ENCODE data around the gene PTPN20. TPM values are rescaled to one million over a fixed set of nuclear protein-coding genes. Genes with fewer than 3 reads are reported as not detected.

PTPN20 gene
- total RNA-seq, 1 experiment from 2014 or later: 9.5 TPM

DNA sequence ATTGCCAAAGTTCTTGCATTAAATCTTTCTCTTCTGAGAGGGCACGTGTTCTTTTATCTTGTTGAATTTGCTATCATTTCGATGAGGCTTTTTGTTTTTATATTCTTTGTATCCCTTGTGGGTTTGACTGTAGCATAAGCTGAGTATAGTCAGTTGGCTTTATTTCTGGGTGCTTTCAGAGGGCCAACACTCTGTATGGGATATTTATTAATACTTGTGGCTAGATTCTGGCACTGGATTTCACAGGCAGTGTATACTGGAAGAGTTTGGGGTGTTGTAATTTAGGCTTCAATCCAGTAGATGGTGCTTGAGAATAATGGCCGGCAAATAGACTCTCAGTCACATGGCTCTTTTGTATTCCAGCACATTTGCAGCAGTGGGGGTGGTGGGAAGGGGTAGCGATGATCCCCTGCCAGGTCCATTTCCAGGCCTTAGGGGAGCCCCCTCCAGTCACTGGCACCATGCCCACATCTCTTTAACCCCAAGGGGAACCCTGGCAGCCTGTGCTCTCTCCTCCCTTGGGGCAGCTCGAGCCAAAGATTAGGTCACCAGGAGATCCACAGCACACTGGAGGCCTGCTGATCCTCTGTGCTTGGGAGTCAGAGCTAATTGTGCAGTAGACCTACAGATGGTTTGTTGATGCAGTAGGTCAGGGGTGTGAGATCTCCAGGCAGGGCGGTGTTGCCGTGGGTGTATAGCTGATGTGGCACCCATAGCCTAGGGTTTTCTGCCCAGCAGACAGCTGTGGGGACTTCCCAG is 81.8 kb downstream of the PTPN20 start:
- ATAC-seq: peak; percentile 91
- intact Hi-C loops (cut with micrococcal nuclease; ENCODE audit: unreplicated experiment): no loop called here

DNA sequence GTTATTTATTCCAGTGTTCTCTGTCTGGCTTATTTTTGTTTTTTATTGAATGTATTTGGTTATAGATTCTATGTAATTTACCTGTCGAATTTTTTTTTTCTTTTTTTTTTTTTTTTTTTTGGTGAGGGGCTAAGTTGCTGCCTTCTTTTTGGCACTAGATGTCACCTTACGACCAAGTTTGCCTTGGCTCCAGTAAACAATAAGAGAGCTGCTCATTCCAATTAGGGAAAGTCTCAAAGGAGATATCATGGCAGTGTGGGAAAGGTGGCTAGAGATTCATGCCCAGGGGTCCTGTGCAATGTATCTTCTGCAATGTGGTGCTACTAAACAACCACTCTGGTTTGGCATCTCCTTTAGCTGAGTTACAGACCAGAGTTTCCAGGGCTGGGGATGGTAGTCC is 84.0 kb downstream of the PTPN20 start:
- no TSS peak for BruUV-seq (replicated peaks)
- H3K4me1 ChIP-seq (ENCODE audit: control insufficient read depth, insufficient read depth, low read length): no peaks in the 10 kb centered on the region
- ChIA-PET CTCF (interaction anchor here (0.8 kb wide), 1 partner anchor 317 kb away, joined by 19 read pairs; no protein-coding TSS in a partner anchor), POLR2A (no interaction called here)
- intact Hi-C loops (cut with micrococcal nuclease; ENCODE audit: unreplicated experiment): no loop called here
- in situ Hi-C loops (cut with HindIII; ENCODE audit: low pct_unique_long_range_greater_than_20kb, low sequenced_read_pairs): no loop called here
- no peak overlapping the region for H3K4me3 ChIP-seq (ENCODE audit: low read depth in 2 of 2, low read length in 2 of 2)
- no peak for DNase-seq (ENCODE audit: low read depth, low spot score)
- no peak overlapping the region for H3K27ac ChIP-seq (ENCODE audit: low read length)
- no peaks in the 10 kb centered on the region for H3K27me3 ChIP-seq (ENCODE audit: control insufficient read depth, insufficient read depth, low read length)
- no peaks in the 10 kb centered on the region for H3K36me3 ChIP-seq (ENCODE audit: control insufficient read depth, insufficient read depth, low read length)
- no peak for ATAC-seq
- H3K9me3 ChIP-seq (ENCODE audit: control insufficient read depth, insufficient read depth, low read depth, low read length): no peaks in the 10 kb centered on the region; the same call in 1 of the 2 replicates
- TF ChIP-seq, protein P1, sequence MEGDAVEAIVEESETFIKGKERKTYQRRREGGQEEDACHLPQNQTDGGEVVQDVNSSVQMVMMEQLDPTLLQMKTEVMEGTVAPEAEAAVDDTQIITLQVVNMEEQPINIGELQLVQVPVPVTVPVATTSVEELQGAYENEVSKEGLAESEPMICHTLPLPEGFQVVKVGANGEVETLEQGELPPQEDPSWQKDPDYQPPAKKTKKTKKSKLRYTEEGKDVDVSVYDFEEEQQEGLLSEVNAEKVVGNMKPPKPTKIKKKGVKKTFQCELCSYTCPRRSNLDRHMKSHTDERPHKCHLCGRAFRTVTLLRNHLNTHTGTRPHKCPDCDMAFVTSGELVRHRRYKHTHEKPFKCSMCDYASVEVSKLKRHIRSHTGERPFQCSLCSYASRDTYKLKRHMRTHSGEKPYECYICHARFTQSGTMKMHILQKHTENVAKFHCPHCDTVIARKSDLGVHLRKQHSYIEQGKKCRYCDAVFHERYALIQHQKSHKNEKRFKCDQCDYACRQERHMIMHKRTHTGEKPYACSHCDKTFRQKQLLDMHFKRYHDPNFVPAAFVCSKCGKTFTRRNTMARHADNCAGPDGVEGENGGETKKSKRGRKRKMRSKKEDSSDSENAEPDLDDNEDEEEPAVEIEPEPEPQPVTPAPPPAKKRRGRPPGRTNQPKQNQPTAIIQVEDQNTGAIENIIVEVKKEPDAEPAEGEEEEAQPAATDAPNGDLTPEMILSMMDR (IDR thresholded peaks at IDR 0.05): peak; percentile 18; the same call in 1 of the 2 replicates
- TF ChIP-seq, protein P2, sequence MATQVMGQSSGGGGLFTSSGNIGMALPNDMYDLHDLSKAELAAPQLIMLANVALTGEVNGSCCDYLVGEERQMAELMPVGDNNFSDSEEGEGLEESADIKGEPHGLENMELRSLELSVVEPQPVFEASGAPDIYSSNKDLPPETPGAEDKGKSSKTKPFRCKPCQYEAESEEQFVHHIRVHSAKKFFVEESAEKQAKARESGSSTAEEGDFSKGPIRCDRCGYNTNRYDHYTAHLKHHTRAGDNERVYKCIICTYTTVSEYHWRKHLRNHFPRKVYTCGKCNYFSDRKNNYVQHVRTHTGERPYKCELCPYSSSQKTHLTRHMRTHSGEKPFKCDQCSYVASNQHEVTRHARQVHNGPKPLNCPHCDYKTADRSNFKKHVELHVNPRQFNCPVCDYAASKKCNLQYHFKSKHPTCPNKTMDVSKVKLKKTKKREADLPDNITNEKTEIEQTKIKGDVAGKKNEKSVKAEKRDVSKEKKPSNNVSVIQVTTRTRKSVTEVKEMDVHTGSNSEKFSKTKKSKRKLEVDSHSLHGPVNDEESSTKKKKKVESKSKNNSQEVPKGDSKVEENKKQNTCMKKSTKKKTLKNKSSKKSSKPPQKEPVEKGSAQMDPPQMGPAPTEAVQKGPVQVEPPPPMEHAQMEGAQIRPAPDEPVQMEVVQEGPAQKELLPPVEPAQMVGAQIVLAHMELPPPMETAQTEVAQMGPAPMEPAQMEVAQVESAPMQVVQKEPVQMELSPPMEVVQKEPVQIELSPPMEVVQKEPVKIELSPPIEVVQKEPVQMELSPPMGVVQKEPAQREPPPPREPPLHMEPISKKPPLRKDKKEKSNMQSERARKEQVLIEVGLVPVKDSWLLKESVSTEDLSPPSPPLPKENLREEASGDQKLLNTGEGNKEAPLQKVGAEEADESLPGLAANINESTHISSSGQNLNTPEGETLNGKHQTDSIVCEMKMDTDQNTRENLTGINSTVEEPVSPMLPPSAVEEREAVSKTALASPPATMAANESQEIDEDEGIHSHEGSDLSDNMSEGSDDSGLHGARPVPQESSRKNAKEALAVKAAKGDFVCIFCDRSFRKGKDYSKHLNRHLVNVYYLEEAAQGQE (IDR thresholded peaks at IDR 0.05; ENCODE audit: insufficient read depth in 1 of 2, low read depth in 2 of 2, low read length in 1 of 2): no peak
- TF ChIP-seq SIN3A (IDR thresholded peaks at IDR 0.05; ENCODE audit: borderline replicate concordance, insufficient read depth, low read depth, low read length) (no peak), TCF7L2 (IDR thresholded peaks at IDR 0.05; ENCODE audit: low read depth, low read length) (no peak), POLR2AphosphoS5 (IDR thresholded peaks at IDR 0.05; ENCODE audit: low read depth, low read length) (no peak)

More for the DNA sequence above, 81.8 kb downstream of the PTPN20 start:
- Histone ChIP-seq H3K27me3 (ENCODE audit: control insufficient read depth, insufficient read depth, low read length) (no peaks in the 10 kb centered on the region), H3K4me1 (ENCODE audit: control insufficient read depth, insufficient read depth, low read length) (no peaks in the 10 kb centered on the region), H3K4me3 (ENCODE audit: low read depth in 2 of 2, low read length in 2 of 2) (no peak overlapping the region), H3K36me3 (ENCODE audit: control insufficient read depth, insufficient read depth, low read length) (no peaks in the 10 kb centered on the region), H3K27ac (ENCODE audit: low read length) (no peak overlapping the region), H3K9me3 (ENCODE audit: control insufficient read depth, insufficient read depth, low read depth, low read length) (no peaks in the 10 kb centered on the region; the same call in 1 of the 2 replicates)
- in situ Hi-C loops (cut with HindIII; ENCODE audit: low pct_unique_long_range_greater_than_20kb, low sequenced_read_pairs): no loop called here
- ChIA-PET CTCF (interaction anchor here (0.8 kb wide), 1 partner anchor 319 kb away, joined by 4 read pairs; no protein-coding TSS in a partner anchor), POLR2A (no interaction called here)
- BruUV-seq (replicated peaks): no TSS peak
- TF ChIP-seq SIN3A (IDR thresholded peaks at IDR 0.05; ENCODE audit: borderline replicate concordance, insufficient read depth, low read depth, low read length) (no peak), TCF7L2 (IDR thresholded peaks at IDR 0.05; ENCODE audit: low read depth, low read length) (no peak), POLR2AphosphoS5 (IDR thresholded peaks at IDR 0.05; ENCODE audit: low read depth, low read length) (no peak)
- TF ChIP-seq, protein P2 (IDR thresholded peaks at IDR 0.05; ENCODE audit: insufficient read depth in 1 of 2, low read depth in 2 of 2, low read length in 1 of 2): no peak
- TF ChIP-seq, protein P1 (IDR thresholded peaks at IDR 0.05): peak; percentile 73
- peak; percentile 5 for DNase-seq (ENCODE audit: low read depth, low spot score)

Data from Panc1 (cell line).